Fibroblast of pulmonary artery (primary cell): ENCODE results near the gene CLIC2.

Source experiments
- DNase-seq: peaks from one replicate; pipeline ENCODE4 v3.0.0-alpha.2; 2010; ENCODE audit warnings: low read depth
- H3K4me3 ChIP-seq: replicated peaks from 2 replicates; pipeline ENCODE4 v1.5.1; 2011; ENCODE audit warnings: low read depth, mild to moderate bottlenecking, control low read depth, low read length, moderate library complexity
- CTCF ChIP-seq: IDR thresholded peaks from 2 replicates; pipeline ENCODE4 v1.5.1; 2011; ENCODE audit warnings: mild to moderate bottlenecking, control low read depth, low read length, inconsistent platforms; ENCODE audit errors: missing control alignments

CLIC2 gene

GRCh38 chrX:155246748-155247147, 87.7 kb downstream of the CLIC2 start:
- no peak for DNase-seq
- TF ChIP-seq CTCF: no peak

GRCh38 chrX:155242300-155242699, 92.1 kb downstream of the CLIC2 start:
- no peak for DNase-seq
- no peak for TF ChIP-seq CTCF
- no peak overlapping the region for H3K4me3 ChIP-seq

More at GRCh38 chrX:155246748-155247147, 87.7 kb downstream of the CLIC2 start:
- no peak overlapping the region for H3K4me3 ChIP-seq

- TF ChIP-seq CTCF: no peak
- H3K4me3 ChIP-seq: no peak overlapping the region
- DNase-seq: no peak
Measured at GRCh38 chrX:155237719-155238118, 96.7 kb downstream of the CLIC2 start.

GRCh38 chrX:155235891-155236290, 98.5 kb downstream of the CLIC2 start:
- no peak overlapping the region for H3K4me3 ChIP-seq
- no peak for DNase-seq

GRCh38 chrX:155231163-155231562, 103.3 kb downstream of the CLIC2 start:
- H3K4me3 ChIP-seq: no peak overlapping the region
- DNase-seq: no peak
- no peak for TF ChIP-seq CTCF

More at GRCh38 chrX:155235891-155236290, 98.5 kb downstream of the CLIC2 start:
- no peak for TF ChIP-seq CTCF
